GM18907 (cell line): ENCODE measurements around the gene CFAP46.

Source experiments
- ATAC-seq: cut with Tn5 transposase; IDR thresholded peaks from one replicate; pipeline ENCODE4 v1.9.1; 2021; ENCODE audit warnings: mild to moderate bottlenecking, moderate library complexity; ENCODE audit not compliant: unreplicated experiment

CFAP46 gene

DNA sequence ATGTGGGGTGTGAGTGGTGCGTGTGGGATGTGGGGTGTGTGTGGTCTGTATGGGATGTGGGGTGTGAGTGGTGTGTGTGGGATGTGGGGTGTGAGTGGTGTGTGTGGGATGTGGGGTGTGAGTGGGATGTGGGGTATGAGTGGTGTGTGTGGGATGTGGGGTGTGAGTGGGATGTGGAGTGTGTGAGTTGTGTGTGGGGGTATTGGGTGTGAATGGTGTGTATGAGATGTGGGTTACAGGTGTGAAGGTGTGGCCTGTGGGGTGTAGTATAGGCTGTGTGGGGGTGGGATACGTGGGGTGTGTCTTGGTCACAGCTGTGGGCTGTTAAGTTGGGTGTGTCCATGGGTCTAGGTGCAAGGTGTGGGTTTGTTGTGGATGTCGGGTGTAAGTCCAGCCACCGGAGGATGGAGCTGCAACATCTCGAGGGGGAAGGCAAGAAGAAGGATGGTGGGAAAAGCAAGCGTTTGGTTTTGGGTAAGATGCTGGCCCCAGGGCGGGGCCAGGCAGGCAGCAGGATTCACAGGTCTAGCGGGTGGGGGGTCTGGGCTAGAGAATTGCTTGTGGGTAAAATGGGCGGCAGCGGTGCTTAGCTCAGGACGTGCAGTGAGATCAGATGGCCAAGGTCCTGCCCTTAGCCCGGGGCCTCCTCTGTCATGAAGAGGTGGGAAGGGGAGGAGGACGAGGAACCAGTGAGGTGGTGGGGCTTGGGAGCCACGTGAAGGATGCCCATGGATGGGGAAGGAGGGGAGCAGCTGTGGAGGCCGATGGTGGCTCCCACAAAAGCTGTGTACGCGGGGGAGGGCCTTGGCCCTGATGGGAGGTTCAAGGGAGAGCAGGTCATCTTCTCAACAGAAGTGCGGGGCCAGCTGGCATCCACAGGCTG is 60.1 kb downstream of the CFAP46 start:
- no peak for ATAC-seq

DNA sequence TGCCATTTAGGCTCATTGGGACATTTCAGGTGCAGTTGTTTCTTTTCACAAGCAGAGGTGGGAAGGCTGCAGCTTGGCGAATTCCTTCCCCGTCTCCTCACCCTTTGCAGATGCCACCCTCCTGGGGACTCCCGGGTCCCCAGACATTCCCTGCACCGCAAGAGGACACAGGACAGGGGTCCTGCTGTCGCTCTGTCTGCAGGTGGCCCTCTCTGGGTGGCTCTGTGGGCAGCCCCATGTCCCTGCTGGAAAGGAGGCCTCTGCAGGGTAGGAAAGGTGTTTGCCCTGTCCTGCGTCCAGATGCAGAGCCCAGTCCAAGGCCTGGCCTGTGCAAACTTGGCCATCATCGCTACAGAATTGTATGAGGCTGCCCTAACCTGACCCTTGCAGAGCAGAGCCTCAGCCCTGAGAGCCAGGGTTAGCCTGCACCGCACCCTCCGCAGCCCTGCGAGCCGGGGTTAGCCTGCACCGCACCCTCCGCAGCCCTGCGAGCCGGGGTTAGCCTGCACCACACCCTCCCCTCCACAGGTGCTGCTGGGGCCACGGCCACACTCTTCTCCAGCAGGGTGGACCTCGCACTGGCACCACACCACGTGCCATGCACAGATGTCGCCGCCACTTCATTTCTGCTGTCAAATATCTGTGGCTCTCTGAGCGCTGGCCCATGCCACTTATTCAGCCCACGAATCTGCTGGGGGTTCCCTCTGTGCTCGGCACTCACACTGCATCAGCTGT is 61.0 kb downstream of the CFAP46 start:
- ATAC-seq: no peak

DNA sequence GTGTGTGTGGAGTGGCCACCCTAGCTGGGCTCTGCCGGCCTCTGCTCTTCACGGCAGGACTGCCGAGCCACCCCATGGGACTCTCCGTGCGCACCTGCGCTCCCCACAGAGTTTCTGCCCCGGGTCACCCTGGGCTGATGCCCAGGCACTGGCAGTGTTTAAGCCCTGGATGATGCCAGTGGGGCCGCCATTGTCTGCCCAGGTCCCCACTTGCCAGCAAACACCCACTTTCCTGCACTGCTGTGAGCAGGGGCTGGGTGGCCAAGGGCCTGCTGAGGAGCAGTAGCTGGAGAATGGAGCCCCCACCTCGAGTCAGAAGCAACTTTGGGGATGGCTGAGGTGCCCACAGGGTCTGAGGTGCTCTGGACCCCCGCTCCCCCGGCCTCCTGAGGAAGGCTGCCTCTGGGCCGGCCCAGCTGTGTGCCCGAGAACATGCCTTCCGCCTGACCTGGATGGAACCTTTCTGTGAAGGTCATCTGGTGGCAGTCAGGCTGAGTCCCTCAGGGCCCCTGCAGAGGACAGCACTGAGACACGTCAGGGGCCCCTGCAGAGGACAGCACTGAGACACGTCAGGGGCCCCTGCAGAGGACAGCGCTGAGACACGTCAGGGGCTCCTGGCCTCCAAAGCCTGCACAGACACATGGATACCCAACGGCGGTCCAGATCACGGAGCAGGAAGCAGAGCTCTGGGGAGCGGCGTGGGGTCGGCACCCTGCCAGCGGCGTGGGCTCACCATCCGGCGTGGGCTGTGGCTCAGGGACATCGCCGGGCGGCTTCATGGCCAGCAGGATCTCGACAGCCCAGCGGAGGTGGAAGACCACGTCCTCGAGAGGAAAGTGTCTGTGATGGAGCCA is 62.0 kb downstream of the CFAP46 start:
- ATAC-seq: no peak

DNA sequence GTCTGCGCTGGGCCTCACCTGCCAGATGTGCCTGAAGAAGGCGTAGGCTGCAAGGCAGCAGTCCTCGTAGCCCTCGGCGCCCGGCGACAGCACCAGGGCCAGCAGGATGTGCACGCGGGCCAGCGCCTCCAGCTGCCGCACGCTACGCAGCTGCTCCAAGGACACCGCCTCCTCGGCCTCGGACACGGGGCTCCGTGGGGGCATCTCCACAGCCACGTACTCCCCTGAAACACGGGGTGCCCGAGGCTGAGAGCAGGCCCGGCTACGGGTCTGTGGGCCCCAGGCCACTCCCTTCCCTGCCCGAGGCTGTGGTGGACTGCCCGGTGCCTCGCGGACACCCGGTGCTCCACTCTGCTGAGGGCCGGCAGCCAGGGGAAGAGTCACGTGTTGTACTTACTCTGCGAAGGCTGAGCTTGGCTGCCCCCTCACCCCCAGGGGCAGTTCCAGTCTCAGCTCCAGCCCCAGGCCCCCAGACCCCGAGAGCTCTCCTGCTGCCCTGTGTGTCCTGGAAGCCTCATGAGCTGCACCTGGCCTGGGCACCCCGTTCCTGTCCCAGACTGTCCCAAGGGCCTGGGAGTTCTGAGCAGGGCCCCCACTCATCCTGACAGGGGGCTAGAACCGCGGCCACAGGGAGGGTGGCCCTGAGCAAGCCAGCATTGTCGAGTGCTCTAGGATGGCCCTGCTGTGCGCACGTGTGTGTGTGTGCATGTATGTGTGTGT is 62.8 kb downstream of the CFAP46 start:
- no peak for ATAC-seq

DNA sequence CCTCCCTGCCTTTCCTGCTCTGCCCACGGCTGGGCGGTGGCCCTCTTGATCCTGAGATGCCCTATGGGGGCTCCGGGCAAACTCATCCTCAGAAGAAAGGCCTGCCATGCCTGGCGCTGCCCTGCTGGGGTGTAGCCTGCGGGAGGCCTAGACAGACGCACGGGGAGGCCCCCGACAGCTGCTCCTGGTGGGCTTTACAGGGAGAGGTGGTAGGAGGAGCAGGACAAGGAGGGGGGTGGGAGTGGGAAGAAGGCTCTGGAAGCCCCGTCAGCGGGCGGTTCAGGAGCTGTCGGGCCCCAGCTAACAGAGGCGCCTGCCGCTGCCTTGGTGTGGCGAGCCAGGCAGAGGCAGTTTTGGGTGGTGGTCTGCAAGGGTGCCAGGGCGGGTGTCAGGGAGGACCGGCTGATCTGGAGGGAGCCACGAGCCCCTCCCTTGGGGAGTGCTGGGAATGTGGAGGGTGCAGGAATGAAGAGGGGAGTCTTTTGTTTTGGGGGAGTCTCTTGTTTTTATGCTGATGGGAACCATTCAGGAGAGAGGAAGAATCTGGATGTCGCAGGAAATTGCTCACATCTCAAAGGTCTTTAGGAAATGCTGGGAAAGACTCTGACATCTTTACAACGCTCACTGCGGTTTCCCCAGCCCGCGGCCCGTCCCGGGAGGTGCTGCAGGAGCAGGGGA is 63.5 kb downstream of the CFAP46 start:
- ATAC-seq: no peak

DNA sequence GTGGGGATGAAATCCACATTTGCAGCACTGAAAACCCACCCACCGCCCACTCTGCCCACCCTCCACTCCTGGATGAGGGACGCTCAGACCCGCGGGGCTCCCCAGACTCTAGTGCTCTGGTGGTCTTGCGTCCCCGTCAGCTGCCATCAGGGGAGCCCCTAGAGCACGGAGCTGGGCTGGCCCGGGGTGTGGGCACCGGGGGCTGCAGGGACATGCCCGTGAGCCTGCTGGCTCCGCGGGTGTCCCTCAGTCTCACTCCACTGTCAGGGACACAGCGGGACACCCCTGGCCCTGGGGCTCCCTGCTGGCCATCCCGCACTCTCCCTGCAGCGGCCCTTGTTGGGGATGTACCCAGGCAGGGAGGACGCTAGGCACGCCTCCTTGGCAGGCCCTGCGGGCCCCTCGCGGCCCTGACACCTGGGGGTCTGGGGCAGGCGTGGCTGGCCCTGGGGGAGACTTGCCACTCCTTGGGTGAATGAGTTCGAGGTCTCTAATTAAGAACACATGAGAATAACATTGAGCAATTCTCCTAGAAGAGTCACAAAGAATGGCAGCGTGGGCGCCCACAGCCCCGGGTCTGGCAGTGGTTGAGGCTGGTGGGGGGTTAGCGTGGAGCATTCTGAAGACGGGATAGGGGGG is 64.2 kb downstream of the CFAP46 start:
- ATAC-seq: no peak

DNA sequence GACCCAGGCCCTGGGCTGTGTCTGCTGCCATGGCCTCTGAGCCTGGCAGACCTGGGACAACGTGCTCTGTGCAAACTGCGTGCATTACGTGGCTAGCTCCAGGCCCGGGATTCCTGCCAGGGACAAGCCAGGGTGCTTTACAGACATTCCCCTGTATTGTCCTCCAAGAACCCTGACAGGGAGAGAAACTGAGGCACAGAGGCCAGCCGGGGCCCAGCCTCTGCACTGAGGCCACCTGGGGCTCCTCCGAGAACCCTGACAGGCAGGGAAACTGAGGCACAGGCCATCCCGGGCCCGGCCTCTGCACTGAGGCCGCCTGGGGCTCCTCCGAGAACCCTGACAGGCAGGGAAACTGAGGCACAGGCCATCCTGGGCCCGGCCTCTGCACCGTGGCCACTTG is 64.9 kb downstream of the CFAP46 start:
- ATAC-seq: no peak

DNA sequence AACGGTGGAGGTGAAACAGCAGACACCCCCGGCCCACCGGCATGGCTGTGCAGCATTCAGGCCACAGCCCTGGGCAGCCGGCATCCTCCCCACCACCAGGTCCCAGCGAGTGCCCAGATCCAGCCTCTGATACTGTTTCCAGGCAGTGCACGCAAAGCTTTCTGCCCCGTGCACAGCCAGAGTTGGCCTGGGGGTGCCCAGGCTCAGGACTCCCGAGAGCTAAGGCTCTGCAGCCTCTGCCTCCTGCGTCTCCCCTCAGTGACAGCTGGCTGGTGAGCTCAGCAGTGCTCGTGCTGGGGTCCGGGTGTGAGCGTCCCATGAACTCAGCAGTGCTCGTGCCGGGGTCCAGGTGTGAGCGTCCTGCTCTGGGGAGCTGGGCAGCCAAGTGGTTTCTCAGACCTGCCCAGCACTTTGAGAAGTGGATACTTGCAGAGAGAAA is 65.4 kb downstream of the CFAP46 start:
- no peak for ATAC-seq

DNA sequence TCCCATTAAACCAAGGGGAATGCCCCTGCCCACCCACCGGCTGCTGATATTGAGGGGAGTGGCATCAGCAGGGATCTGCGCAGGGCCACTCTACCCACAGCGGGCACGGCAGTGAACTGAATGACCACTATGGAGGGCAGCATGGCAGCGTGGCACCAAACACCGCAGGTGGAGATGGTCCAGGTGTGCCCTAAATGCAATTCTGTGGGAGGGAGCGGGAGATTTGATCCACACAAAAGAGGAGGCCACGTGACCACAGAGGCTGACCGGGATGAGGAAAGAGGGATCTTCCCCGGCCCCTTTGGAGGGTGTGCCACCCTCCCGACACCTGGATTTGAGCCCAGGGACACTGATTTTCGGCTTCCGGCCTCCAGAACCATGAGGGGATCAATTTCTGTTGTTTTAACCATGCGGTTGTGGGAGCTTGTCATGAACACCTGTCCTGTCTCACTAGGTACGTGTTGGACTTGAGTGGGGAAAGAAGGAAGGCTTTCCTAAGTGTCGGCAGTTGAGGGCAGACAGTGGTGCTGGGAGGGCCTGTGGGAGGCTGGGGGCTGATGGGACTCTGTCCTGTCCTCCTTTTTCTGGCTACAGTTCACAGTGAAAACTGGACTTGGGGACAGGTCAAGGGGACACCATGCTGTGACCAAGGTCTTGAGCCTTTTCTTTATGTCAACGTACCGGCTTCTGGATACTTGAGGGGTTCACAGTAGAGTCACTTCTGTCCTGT is 66.1 kb downstream of the CFAP46 start:
- no peak for ATAC-seq

DNA sequence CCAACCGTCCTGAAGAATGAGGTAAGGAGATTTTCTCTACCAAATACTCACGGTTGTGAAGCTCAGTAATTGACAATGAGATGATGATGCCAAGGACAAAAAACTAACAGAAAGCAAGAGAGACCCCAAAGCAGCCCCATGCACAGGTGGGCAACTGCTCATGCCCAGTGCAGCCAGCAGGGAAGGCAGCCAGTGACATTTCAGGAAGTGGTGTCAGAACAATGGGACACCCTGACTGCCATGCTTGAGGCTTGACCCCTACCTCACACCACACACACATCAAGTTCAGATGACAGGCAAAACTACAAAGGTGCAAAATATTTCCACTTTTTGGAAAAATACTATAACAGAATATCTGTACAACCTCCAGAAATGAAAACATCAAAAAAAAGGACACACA is 66.9 kb downstream of the CFAP46 start:
- no peak for ATAC-seq

DNA sequence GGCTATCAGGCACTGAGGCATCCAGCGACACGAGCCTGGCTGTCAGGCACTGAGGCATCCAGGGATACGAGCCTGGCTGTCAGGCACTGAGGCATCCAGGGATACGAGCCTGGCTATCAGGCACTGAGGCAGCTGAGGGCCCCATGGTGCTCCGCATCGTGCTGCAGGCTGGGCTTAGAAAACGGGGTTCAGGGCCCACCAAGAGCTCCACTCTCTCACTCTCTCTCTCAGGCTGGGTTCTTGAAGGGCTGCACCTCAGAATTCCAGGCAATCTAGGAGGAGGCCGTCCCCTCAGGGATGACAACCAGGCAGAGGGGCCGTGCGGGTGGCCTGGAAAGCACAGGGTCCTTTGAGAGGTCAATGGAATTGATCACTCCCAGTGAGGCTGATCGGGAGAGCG is 69.0 kb downstream of the CFAP46 start:
- no peak for ATAC-seq

DNA sequence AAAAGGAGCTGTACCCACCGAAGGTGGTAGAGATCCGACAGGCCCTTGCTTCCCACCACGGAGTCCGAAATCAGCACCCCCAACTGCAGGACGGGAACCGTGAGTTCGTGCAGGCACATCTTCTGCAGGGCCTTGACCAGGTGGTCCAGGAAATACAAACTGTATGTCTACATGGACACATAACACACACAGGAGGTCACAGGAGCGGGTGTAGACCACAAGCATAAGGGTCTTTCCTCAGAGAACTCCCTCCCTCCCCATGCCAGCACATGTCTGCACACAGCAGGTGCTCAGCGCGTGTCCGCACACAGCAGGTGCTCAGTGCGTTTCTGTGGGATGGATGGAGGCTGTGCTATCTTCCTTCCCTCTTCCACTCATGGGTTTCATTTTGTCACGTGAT is 69.7 kb downstream of the CFAP46 start:
- no peak for ATAC-seq

DNA sequence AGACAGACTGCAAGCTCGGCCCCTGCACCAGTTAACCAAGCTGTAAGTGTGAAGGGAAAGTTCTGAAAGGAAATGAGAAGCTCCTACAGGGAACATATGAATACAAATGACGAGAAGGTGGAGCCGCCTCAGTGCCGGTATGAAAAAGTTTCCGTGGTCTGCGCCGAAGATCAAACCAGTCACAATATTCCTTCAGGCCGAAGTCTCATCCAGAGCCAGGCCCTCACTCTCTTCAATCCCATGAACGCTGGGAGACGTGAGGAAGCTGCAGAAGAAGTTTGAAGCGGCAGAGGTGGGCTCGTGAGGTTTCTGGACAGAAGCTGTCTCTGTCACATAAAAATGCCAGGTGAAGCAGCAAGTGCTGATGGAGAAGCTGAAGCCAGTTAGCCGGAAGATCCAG is 71.9 kb downstream of the CFAP46 start:
- no peak for ATAC-seq

DNA sequence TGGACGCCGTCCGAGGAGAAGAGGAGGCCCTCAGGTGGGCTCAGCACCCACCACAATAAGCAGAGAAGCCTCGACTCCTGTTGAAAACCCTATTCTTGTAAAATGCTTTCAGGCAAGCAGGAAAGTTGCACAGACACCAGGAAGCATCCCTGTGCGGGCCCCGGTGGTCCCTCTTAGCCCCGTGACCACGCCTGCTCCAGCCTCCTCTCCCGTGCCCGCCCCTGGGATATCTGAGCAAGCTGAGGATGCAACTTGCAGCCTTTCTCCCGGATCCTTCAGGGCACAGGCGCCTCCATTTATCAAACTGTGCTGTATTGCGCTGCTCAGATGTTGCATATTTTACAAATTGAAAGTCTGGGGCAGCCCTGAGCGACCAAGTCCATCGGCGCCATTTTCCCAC is 72.7 kb downstream of the CFAP46 start:
- no peak for ATAC-seq

DNA sequence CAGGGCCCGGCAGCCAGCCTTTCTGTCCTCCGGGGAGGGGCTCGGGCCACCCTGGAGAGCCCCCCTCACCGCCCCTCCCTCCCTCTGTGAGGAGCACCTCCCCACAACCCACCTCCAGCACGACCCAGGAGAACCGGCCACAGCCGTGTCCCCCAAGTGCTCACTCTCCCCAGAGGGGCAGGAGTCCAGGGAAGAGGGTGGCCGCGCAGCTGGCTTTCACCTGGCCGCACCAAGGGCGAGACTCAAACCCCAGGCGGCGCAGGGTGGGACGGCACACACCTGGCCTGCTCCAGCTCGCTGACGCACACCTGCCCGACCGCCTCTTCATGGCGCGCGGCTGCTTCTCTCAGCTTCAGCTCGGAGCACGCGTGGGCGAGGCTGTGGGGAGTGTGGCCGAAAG is 73.4 kb downstream of the CFAP46 start:
- no peak for ATAC-seq

DNA sequence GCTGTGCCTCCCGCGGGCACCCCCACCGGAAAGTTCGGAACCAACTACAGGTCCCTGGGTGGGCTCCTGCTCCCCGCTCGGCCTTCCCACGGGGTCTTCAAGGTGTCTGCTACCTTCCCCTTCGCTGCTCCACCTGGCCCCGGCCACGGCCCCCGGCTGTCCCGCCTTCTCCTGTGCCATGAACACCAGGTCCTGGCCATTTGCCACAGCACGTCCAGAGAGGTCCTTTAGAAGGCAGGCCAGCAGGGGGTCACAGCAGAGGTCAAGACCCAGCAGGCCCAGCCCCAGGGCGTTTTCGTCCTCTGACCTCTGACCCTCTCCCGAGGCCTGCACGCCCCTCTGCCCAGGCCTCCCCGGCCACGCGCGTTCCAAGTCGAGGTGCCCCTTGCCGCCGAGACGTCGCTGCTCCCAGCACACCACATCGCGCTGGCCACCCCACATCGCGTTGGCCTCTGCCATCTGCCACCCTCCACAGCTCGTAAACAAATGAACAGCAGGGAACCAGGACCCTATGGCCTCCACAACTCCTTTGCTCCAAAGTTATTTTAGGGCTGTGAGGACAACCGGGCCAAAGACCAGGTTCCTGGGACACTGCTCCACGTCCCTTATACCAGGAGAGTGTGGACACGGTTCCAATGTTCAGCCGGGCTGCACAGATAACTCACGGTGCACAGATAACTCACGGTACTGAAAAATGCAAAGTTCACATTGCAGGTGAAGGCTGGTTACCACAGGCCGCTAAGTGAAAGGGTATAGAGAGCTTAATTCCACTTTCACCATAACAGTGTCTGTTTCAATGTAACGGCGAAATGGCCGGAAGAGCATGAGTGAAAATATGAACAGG is 74.3 kb downstream of the CFAP46 start:
- no peak for ATAC-seq

DNA sequence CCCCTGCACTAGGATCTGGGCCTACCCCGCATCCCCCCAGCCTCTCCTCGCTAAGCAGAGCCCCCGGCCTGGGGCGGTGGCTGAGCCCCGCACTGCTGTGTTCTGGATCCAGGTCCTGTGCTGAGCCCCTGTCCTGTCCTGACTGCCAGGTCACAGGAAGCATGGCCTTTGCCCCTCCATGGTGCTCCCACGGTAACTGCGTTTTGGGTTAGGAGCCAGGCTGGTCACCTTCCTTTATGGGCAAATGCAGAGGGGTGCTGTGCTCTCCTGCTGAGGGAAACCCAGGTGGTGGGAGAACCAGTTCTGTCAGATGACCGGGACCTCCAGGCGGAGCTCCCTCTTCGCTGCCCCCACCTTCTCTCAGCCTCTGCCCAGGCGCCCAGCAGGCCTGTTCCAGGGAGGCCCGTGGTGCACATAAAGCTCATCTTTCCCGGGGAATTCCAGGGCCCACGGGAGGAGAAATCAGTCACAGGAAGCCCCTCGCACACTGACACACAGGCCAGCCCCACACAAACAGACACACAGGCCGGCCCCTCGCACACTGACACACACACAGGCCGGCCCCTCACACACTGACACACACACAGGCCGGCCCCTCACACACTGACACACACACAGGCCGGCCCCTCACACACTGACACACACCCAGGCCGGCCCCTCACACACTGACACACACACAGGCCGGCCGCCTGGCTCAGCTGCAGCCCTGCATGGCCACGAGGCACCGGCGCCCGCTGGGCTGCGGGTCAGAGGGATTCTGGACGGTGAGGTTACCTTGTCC is 75.6 kb downstream of the CFAP46 start:
- ATAC-seq: no peak
